Transverse colon (tissue), 4 donors: ENCODE measurements around the gene MMEL1. TPM values are rescaled to one million over a fixed set of nuclear protein-coding genes. Genes with fewer than 3 reads are reported as not detected.

ENCODE experiments used
- DNase-seq: peaks from one replicate; pipeline ENCODE4 v3.0.0-alpha.2; 2019
- H3K27ac ChIP-seq, 4 donors: fragments of 200-600 bp; sonication (generic); 2 replicates each; pipeline ENCODE4 v1.5.1; 2016 to 2018; ENCODE audit warnings: inconsistent platforms in 4 of 4
- H3K27me3 ChIP-seq: fragments of 200-600 bp; sonication (generic); 2 replicates; pipeline ENCODE4 v1.5.1; 2017; ENCODE audit warnings: inconsistent platforms
- H3K36me3 ChIP-seq, 4 donors: fragments of 200-600 bp; sonication (generic); 2 replicates each; pipeline ENCODE4 v1.5.1; 2017 to 2019; ENCODE audit warnings: inconsistent platforms in 4 of 4
- H3K4me1 ChIP-seq, 4 donors: fragments of 200-600 bp; sonication (generic); 2 replicates each; pipeline ENCODE4 v1.5.1; 2017 to 2020; ENCODE audit warnings: inconsistent platforms in 4 of 4
- H3K4me3 ChIP-seq, 4 donors: fragments of 200-600 bp; sonication (generic); 1 replicate in 1 of 4; 2 replicates in 3 of 4; pipeline versions ENCODE4 v1.5.1 to v1.6.1; 2017 to 2019; ENCODE audit warnings: inconsistent platforms in 4 of 4
- H3K9me3 ChIP-seq, 2 donors: fragments of 200-600 bp; sonication (generic); 2 replicates each; pipeline ENCODE4 v1.5.1; 2017 to 2019; ENCODE audit warnings: inconsistent platforms in 2 of 2
- EP300 ChIP-seq: sonication (generic); formaldehyde crosslinking; IDR thresholded peaks from one replicate; pipeline ENCODE4 v1.6.1; 2017; ENCODE audit warnings: antibody characterized with exemption, low read depth
- POLR2A ChIP-seq: fragments of 450-650 bp; IDR thresholded peaks from one replicate; pipeline ENCODE4 v1.6.1; 2016; ENCODE audit warnings: antibody characterized with exemption, mild to moderate bottlenecking, moderate library complexity
- POLR2AphosphoS5 ChIP-seq, 3 donors: sonication (generic); formaldehyde crosslinking; IDR thresholded peaks; one replicate each; pipeline ENCODE4 v1.6.1; 2016; ENCODE audit warnings: antibody characterized with exemption in 3 of 3
- WGBS, 2 donors: methylation state at CpG; one replicate each; pipeline ENCODE4 v1.1.5; 2018; ENCODE audit warnings: low coverage in 1 of 2; 5-methylcytosine and 5-hydroxymethylcytosine counted together
- in situ Hi-C, 4 donors: fragments of 200-750 bp; cut with MboI; loops; one replicate each; pipeline versions ENCODE4 v1.15.0 to v1.15.1; 2017; ENCODE audit warnings: low sequenced_read_pairs in 3 of 4, low pct_ligation_motif_present in 1 of 4, low pct_unique_long_range_greater_than_20kb in 1 of 4
- intact Hi-C: fragments of 100-400 bp; cut with DNase I; formaldehyde crosslinking; loops from one replicate; pipeline ENCODE4 v1.15.1; 2023; ENCODE audit warnings: low total_unique reads
- total RNA-seq, 4 donors: library from RNA; depleted of rRNA; stranded (reverse); fragments of >200 nt; gene quantifications; one replicate each; pipeline ENCODE4 v1.1.0, GENCODE V29; 2016
- TF ChIP-seq, protein P1 (sequence below), 5 experiments: fragments of 200-600 bp in 3 of 5; fragments of 450-650 bp in 2 of 5; sonication (generic) in 3 of 5; IDR thresholded peaks; 1 replicate in 2 of 5; 2 replicates in 3 of 5; pipeline ENCODE4 v1.5.1; 2016 to 2017; ENCODE audit warnings: antibody characterized with exemption in 5 of 5, inconsistent platforms in 3 of 5, mild to moderate bottlenecking in 2 of 5, moderate library complexity in 1 of 5

MMEL1 gene
- total RNA-seq, 4 donors from 2014 or later: 10.5 to 16.7 (median 12.4) TPM; not detected in 1

DNA sequence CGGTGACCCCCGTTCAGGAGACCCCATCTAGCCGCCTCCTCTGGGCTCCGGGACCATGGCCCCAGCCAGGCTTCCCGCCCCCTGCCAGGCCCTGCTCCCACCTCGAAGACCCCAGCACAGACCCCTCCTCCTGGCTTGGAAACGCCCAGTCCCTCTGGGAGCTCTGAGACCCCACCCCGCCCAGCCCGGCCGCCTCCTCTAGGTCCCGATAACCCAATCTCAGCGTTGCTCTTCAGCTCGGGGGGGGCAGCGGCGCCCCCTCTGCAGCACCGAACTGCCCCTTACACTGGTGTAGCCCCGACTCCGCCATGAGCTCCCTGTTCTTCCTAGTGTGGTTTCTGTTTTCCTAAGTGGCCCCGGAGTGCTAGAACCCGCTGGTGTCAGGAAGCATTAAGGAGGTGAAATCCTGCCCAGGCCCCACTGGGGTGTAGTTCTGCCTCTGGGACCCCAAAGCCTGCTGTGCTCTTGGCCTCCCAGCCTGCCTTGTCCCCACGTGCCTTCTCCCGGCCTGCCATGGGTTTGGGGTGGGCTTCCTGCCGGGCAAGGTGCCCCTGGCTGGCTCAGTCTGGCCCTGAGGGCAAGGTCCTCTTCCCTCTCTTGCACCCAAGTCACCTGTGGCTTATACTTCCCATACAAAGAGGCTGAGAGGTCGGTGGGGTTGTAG, 10.7 kb upstream of the MMEL1 start:
- no peak for DNase-seq
- Histone ChIP-seq H3K4me1 (peaks cover 11 to 19% (median 17%) of the 10 kb centered on the region in 4 donors), H3K27ac (peak overlapping the region in 3 of 4 donors; percentile 84 to 91 (median 85)), H3K4me3 (peak overlapping the region; percentile 67 to 93 (median 82)), H3K36me3 (no peaks in the 10 kb centered on the region), H3K27me3 (no peaks in the 10 kb centered on the region), H3K9me3 (peaks cover 9 to 16% of the 10 kb centered on the region in 2 donors)
- TF ChIP-seq POLR2A: no peak
- no peak for TF ChIP-seq EP300
- TF ChIP-seq POLR2AphosphoS5 (IDR thresholded peaks at IDR 0.05): no peak
- TF ChIP-seq, protein P1, sequence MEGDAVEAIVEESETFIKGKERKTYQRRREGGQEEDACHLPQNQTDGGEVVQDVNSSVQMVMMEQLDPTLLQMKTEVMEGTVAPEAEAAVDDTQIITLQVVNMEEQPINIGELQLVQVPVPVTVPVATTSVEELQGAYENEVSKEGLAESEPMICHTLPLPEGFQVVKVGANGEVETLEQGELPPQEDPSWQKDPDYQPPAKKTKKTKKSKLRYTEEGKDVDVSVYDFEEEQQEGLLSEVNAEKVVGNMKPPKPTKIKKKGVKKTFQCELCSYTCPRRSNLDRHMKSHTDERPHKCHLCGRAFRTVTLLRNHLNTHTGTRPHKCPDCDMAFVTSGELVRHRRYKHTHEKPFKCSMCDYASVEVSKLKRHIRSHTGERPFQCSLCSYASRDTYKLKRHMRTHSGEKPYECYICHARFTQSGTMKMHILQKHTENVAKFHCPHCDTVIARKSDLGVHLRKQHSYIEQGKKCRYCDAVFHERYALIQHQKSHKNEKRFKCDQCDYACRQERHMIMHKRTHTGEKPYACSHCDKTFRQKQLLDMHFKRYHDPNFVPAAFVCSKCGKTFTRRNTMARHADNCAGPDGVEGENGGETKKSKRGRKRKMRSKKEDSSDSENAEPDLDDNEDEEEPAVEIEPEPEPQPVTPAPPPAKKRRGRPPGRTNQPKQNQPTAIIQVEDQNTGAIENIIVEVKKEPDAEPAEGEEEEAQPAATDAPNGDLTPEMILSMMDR (IDR thresholded peaks at IDR 0.05): no peak
- intact Hi-C loops: no loop called here
- in situ Hi-C loops: loop anchor here in 2 of 4 donors (10.0 to 25.0 kb wide), 2 partner anchors 229 to 231 kb away; partner anchors contain the start of gene PEX10 (in 2 of the 2)
- WGBS, 2 donors: 13% methylated on average over 19 of the region's 24 CpGs; no CpG with 5 or more reads in 1 of the 2 donors

DNA sequence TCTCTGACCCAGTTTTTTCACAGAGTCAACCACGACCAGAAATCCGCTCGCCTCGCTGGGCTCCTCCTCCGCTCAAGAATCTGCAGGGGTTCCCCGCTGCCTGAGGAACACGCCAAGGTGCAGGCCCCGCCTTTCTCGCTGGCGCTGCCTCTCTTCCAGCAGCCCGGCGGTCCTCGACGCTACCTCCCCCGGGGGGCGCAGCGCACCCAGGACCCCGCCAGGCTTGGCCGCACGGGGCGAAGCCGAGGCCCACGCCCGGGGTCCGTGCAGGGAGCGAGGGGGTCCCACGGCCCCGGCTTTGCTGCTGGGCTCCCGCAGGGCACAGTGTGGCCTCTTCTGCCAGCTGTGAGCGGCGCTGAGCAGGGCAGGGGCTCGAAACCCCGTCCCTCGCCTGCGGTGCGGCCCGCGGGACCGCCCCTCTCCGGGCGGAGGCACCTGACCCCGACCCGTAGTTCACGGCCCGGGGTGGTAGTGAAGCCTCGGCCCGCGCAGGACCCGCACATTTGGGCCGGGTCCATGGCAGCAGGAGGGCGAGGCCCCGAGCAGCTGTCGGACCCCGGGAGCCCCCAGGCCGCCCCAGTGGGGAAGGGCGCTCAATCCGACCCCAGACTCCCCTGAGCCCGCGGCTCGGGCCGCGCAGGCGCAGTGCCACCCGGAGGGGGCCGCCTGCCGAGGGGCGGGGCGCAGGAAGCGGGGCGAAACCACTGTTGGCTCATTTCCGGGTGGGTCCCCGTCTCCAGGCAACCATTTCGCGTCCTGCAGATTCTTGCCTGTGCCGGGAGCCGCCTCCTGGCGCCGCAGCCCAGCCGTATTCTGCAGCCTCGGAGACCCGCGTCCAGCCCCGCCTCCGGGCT, 10.0 kb upstream of the MMEL1 start:
- peaks cover 11 to 19% (median 17%) of the 10 kb centered on the region in 4 donors for H3K4me1 ChIP-seq
- peak; percentile 94 for DNase-seq
- H3K36me3 ChIP-seq: no peaks in the 10 kb centered on the region
- peak overlapping the region; percentile 67 to 93 (median 82) for H3K4me3 ChIP-seq
- 0% methylated on average over 64 of the region's 84 CpGs; no CpG with 5 or more reads in 1 of the 2 donors for WGBS, 2 donors
- TF ChIP-seq EP300 (no peak), POLR2A (peak; percentile 80), POLR2AphosphoS5 (IDR thresholded peaks at IDR 0.05) (peak; percentile 73 to 86 (median 81))
- TF ChIP-seq, protein P1 (IDR thresholded peaks at IDR 0.05): peak in 1 of 5 experiments; percentile 9
- H3K27me3 ChIP-seq: no peaks in the 10 kb centered on the region
- H3K27ac ChIP-seq: peak overlapping the region; percentile 84 to 91 (median 85)
- intact Hi-C loops: no loop called here
- in situ Hi-C loops: loop anchor here in 2 of 4 donors (10.0 to 25.0 kb wide), 2 partner anchors 228 to 230 kb away; partner anchors contain the start of gene PEX10 (in 2 of the 2)
- H3K9me3 ChIP-seq: peaks cover 9 to 16% of the 10 kb centered on the region in 2 donors

DNA sequence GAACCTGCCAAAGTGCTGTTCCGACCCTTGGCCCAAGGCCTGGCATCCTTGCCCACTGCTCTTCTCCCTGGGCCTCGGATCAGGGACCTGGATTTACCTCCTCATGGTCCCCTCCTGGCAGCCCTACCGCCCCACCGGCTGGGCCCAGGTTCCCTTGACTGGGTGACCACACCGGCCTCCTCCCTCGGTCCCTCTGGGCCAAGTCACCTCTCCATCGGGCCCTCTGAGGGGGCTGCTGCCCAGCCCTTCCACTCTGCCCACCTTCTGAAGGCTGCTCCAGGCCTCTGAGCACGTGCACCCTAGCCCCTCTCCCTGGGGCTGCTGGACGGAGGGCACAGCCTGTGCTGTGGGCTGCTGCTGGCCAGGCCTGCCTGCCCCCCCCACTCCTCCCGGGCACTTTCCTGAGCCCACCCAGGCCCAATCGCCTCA, 9.3 kb upstream of the MMEL1 start:
- H3K9me3 ChIP-seq: peaks cover 6 to 9% of the 10 kb centered on the region in 2 donors
- H3K27ac ChIP-seq: peak overlapping the region; percentile 84 to 91 (median 85)
- peaks cover 11 to 19% (median 17%) of the 10 kb centered on the region in 4 donors for H3K4me1 ChIP-seq
- in situ Hi-C loops: loop anchor here in 2 of 4 donors (10.0 to 25.0 kb wide), 2 partner anchors 227 to 230 kb away; partner anchors contain the start of gene PEX10 (in 2 of the 2)
- peak overlapping the region; percentile 67 to 93 (median 82) for H3K4me3 ChIP-seq
- peaks cover 3% of the 10 kb centered on the region for H3K27me3 ChIP-seq
- H3K36me3 ChIP-seq: no peaks in the 10 kb centered on the region
- WGBS, 2 donors: 32% methylated on average over 11 of the region's 11 CpGs; no CpG with 5 or more reads in 1 of the 2 donors
- no peak for TF ChIP-seq POLR2AphosphoS5 (IDR thresholded peaks at IDR 0.05)
- no peak for TF ChIP-seq POLR2A
- no peak for TF ChIP-seq EP300
- TF ChIP-seq, protein P1 (IDR thresholded peaks at IDR 0.05): no peak
- intact Hi-C loops: no loop called here
- DNase-seq: no peak
